HepG2 (cell line): Measurements from ENCODE around the gene BRAF. TPM values are rescaled to one million over a fixed set of nuclear protein-coding genes. Genes with fewer than 3 reads are reported as not detected.

Source experiments
- ASH2L ChIP-seq: fragments of 300-600, 200-600 bp; sonication (generic); IDR thresholded peaks from 2 replicates; pipeline ENCODE4 v1.7.0; 2017; ENCODE audit warnings: low read depth, mild to moderate bottlenecking, moderate library complexity, mixed read lengths, low read length; ENCODE audit not compliant: insufficient read length
- ATM ChIP-seq: fragments of 450-650 bp; IDR thresholded peaks from 2 replicates; pipeline ENCODE4 v1.7.1; 2017; ENCODE audit warnings: mild to moderate bottlenecking, borderline replicate concordance
- CHCHD3 ChIP-seq: sonication (generic); formaldehyde crosslinking; IDR thresholded peaks from 2 replicates; pipeline ENCODE4 v1.8.0; 2022; ENCODE audit warnings: mild to moderate bottlenecking, missing genetic modification reagents, moderate library complexity
- GABPA ChIP-seq, 2 experiments: IDR thresholded peaks; 2 replicates each; pipeline ENCODE4 v1.6.1; 2011 to 2016; ENCODE audit warnings: low read depth in 2 of 2, low read length in 1 of 2, missing biosample characterization in 1 of 2, missing genetic modification characterization in 1 of 2
- GATAD2A ChIP-seq: IDR thresholded peaks from 2 replicates; pipeline ENCODE4 v1.6.1; 2016
- GFI1 ChIP-seq: sonication (generic); formaldehyde crosslinking; IDR thresholded peaks from 2 replicates; pipeline ENCODE4 v1.5.0; 2020; ENCODE audit warnings: missing genetic modification reagents, mild to moderate bottlenecking, borderline replicate concordance
- HBP1 ChIP-seq: IDR thresholded peaks from 2 replicates; pipeline ENCODE4 v1.6.1; 2016; ENCODE audit warnings: low read depth, control low read depth
- HMG20A ChIP-seq: IDR thresholded peaks from 2 replicates; pipeline ENCODE4 v1.6.1; 2016; ENCODE audit warnings: borderline replicate concordance
- MTERF4 ChIP-seq: sonication (generic); formaldehyde crosslinking; IDR thresholded peaks from 2 replicates; pipeline ENCODE4 v1.8.0; 2023; ENCODE audit warnings: mild to moderate bottlenecking, missing genetic modification reagents
- NR2F6 ChIP-seq, 2 experiments: IDR thresholded peaks; 2 replicates each; pipeline ENCODE4 v1.6.1; 2016; ENCODE audit warnings: antibody characterized with exemption in 1 of 2, mild to moderate bottlenecking in 1 of 2
- PHF20 ChIP-seq: sonication (generic); formaldehyde crosslinking; IDR thresholded peaks from 2 replicates; pipeline ENCODE4 v1.5.0; 2020; ENCODE audit warnings: mild to moderate bottlenecking, missing genetic modification reagents
- POLR2G ChIP-seq: fragments of 200-400 bp; formaldehyde crosslinking; IDR thresholded peaks from 2 replicates; pipeline ENCODE4 v1.6.1; 2018; ENCODE audit warnings: mild to moderate bottlenecking, low read depth, low read length, moderate library complexity
- PRMT3 ChIP-seq: sonication (generic); formaldehyde crosslinking; IDR thresholded peaks from 2 replicates; pipeline ENCODE4 v1.8.1; 2022; ENCODE audit warnings: low read depth, mild to moderate bottlenecking, moderate library complexity, missing genetic modification reagents, borderline replicate concordance
- RBAK ChIP-seq: sonication (generic); formaldehyde crosslinking; IDR thresholded peaks from 2 replicates; pipeline ENCODE4 v1.5.1; 2020; ENCODE audit warnings: mild to moderate bottlenecking, missing genetic modification reagents
- THAP8 ChIP-seq: sonication (generic); formaldehyde crosslinking; IDR thresholded peaks from 2 replicates; pipeline ENCODE4 v1.5.1; 2020; ENCODE audit warnings: missing genetic modification reagents, mild to moderate bottlenecking, borderline replicate concordance
- YEATS2 ChIP-seq: sonication (generic); formaldehyde crosslinking; IDR thresholded peaks from 2 replicates; pipeline ENCODE4 v1.4.0; 2020; ENCODE audit warnings: missing genetic modification reagents, borderline replicate concordance
- ZIK1 ChIP-seq: sonication (generic); formaldehyde crosslinking; IDR thresholded peaks from 2 replicates; pipeline ENCODE4 v1.5.0; 2020; ENCODE audit warnings: mild to moderate bottlenecking, low read depth, missing genetic modification reagents, borderline replicate concordance
- ZNF124 ChIP-seq: sonication (generic); formaldehyde crosslinking; IDR thresholded peaks from 2 replicates; pipeline ENCODE4 v1.4.0; 2020; ENCODE audit warnings: missing genetic modification reagents
- ZNF143 ChIP-seq: sonication (generic); formaldehyde crosslinking; IDR thresholded peaks from 2 replicates; pipeline ENCODE4 v1.4.0; 2020; ENCODE audit warnings: missing genetic modification reagents
- ZNF20 ChIP-seq: sonication (generic); formaldehyde crosslinking; IDR thresholded peaks from 2 replicates; pipeline ENCODE4 v1.4.0; 2020; ENCODE audit warnings: mild to moderate bottlenecking, moderate library complexity, missing genetic modification reagents
- ZNF256 ChIP-seq: sonication (generic); formaldehyde crosslinking; conservative IDR thresholded peaks from 2 replicates; pipeline ENCODE4 v1.4.0; 2020; ENCODE audit warnings: missing genetic modification reagents
- ZNF263 ChIP-seq: sonication (generic); formaldehyde crosslinking; IDR thresholded peaks from 2 replicates; pipeline ENCODE4 v1.4.0; 2020; ENCODE audit warnings: missing genetic modification reagents
- ZNF329 ChIP-seq: sonication (generic); formaldehyde crosslinking; IDR thresholded peaks from 2 replicates; pipeline ENCODE4 v1.9.0; 2021; ENCODE audit warnings: low read depth, mild to moderate bottlenecking, missing genetic modification reagents
- ZNF605 ChIP-seq: sonication (generic); formaldehyde crosslinking; IDR thresholded peaks from 2 replicates; pipeline ENCODE4 v1.8.0; 2022; ENCODE audit warnings: mild to moderate bottlenecking, missing genetic modification reagents
- ZNF724P ChIP-seq: sonication (generic); formaldehyde crosslinking; IDR thresholded peaks from 2 replicates; pipeline ENCODE4 v1.8.0; 2022; ENCODE audit warnings: missing genetic modification reagents, borderline replicate concordance
- ZNF788 ChIP-seq: sonication (generic); formaldehyde crosslinking; IDR thresholded peaks from 2 replicates; pipeline ENCODE4 v1.5.0; 2020; ENCODE audit warnings: mild to moderate bottlenecking, missing genetic modification reagents, borderline replicate concordance
- ZNF878 ChIP-seq: sonication (generic); formaldehyde crosslinking; IDR thresholded peaks from 2 replicates; pipeline ENCODE4 v1.8.1; 2023; ENCODE audit warnings: mild to moderate bottlenecking, missing genetic modification reagents, moderate library complexity
- polyA plus RNA-seq, 8 experiments: library from polyadenylated mRNA; depleted of rRNA in 3 of 8; stranded (reverse) in 7 of 8; unstranded in 1 of 8; fragments of >200 nt; fragmentation: Illumina TruSeq in 4 of 8; extraction: Trizol in 4 of 8; gene quantifications; 2 replicates each; pipeline versions ENCODE4 v1.2.1 to v1.2.3, GENCODE V29; 2011 to 2016; ENCODE audit warnings: low read depth in 4 of 8, missing spikeins in 1 of 8, mixed read lengths in 1 of 8; ENCODE audit not compliant: insufficient read depth in 1 of 8
- total RNA-seq, 5 experiments: library from RNA; depleted of rRNA; stranded (reverse); fragments of >200 nt; fragmentation: Illumina TruSeq; extraction: Trizol; gene quantifications; 2 replicates each; pipeline ENCODE4 v1.2.3, GENCODE V29; 2016; ENCODE audit warnings: low read depth in 1 of 5

Gene BRAF
- total and polyA plus RNA-seq, 2 of the 13 experiments (the other 11 are each of a cell fraction or from before 2014, with no cell fraction given), result 12.5 to 13.4 TPM

GRCh38 chr7:140696680-140697446, 227.9 kb downstream of the BRAF start, which contains the start of gene NDUFB2 (continued):
- TF ChIP-seq ZIK1 (CRISPR knock-in tag), result no peak
- TF ChIP-seq ZNF329, result peak; percentile 36; the same call in 1 of the 2 replicates
- peak; percentile 71 for TF ChIP-seq PHF20
- peak; percentile 87 for TF ChIP-seq ASH2L
- TF ChIP-seq GFI1, result peak; percentile 70; the same call in 1 of the 2 replicates
- peak; percentile 91 for TF ChIP-seq CHCHD3 (CRISPR knock-in tag)
- peak; percentile 96 for TF ChIP-seq ZNF143 (CRISPR knock-in tag)
- peak; percentile 94 for TF ChIP-seq POLR2G
- TF ChIP-seq ZNF724P (CRISPR knock-in tag), result peak; percentile 88; the same call in 1 of the 2 replicates
- peak; percentile 64 for TF ChIP-seq ZNF788 (CRISPR knock-in tag)
- TF ChIP-seq ATM, result no peak
- no peak; the same call in 1 of the 2 replicates for TF ChIP-seq HBP1
- TF ChIP-seq RBAK (CRISPR knock-in tag), result no peak
- peak; percentile 25; the same call in 1 of the 2 replicates for TF ChIP-seq GATAD2A (CRISPR knock-in tag)
- TF ChIP-seq ZNF263 (CRISPR knock-in tag), result peak; percentile 41; the same call in 1 of the 2 replicates
- no peak; the same call in 1 of the 2 replicates for TF ChIP-seq ZNF605 (CRISPR knock-in tag)
- TF ChIP-seq HMG20A, result no peak
- no peak for TF ChIP-seq ZNF20
- TF ChIP-seq GABPA (IDR thresholded peaks at IDR 0.05; ENCODE audit: low read depth, low read length), result no peak
- TF ChIP-seq GABPA (CRISPR knock-in tag; IDR thresholded peaks at IDR 0.05; ENCODE audit: low read depth), result peak; percentile 26
- TF ChIP-seq ZNF256, result no peak
- no peak for TF ChIP-seq NR2F6 (IDR thresholded peaks at IDR 0.05)
- TF ChIP-seq NR2F6 (CRISPR knock-in tag; IDR thresholded peaks at IDR 0.05), result no peak
- no peak; the same call in 1 of the 2 replicates for TF ChIP-seq ZNF878
- TF ChIP-seq PRMT3, result no peak
- no peak; the same call in none of the 2 replicates for TF ChIP-seq MTERF4 (CRISPR knock-in tag)
- TF ChIP-seq YEATS2 (CRISPR knock-in tag), result peak; percentile 8; the same call in 1 of the 2 replicates
- TF ChIP-seq THAP8, result no peak
- no peak; the same call in 1 of the 2 replicates for TF ChIP-seq ZNF124 (CRISPR knock-in tag)
